Activated T-cell treated with anti-CD3 and anti-CD28 coated beads, Interleukin-2, amount 50 U/mL, for 48 hours (primary cell): Measurements from ENCODE around the gene CSDE1.

Source experiments
- DNase-seq, 2 experiments: peaks; one replicate each; pipeline ENCODE4 v3.0.0-alpha.2; 2020

Gene CSDE1

DNA sequence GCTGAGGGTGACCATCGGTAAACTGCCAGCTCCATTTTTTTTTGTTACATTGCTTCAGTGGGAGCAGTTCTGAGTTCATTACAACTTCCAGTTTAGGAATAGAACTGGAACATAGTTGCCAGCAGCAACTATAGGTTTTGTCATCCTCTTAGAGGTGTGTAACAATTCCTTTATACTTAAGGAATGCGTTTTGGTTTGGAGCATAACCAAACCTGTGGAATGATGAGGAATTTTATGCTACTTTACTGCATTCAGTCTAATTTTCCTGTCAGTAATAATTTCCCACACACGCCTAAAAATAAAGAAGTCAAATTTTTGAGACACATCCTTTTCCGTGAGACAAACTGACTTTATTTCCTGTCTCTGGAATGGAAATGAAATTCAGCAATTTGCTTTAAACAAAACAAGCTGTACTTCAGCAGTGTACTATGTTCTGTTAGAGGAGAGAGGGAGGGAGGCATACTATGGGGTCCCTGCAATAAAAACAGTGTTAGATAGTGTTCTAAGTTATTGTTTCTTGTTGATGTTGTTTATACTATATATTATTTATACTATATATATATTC, 57.7 kb downstream of the CSDE1 start:
- no peak for DNase-seq

DNA sequence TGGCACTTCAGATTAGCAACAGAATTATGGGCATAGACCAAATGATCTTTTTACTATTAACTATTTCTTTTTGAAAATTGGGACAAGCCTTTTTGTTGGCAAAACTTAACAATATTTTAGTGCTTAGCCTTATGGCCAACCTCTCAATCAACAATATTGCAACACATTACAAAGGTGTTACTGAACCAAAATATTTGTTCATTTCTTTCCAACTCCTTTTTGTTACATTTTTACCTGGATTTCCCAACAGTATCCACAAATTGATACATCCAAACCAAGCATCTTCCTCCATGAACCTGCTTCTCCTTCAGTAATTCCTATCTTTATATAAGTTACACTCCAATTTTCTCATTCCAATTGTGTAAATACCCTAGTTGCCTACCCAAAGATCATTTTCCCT, 61.0 kb downstream of the CSDE1 start:
- DNase-seq, result no peak

DNA sequence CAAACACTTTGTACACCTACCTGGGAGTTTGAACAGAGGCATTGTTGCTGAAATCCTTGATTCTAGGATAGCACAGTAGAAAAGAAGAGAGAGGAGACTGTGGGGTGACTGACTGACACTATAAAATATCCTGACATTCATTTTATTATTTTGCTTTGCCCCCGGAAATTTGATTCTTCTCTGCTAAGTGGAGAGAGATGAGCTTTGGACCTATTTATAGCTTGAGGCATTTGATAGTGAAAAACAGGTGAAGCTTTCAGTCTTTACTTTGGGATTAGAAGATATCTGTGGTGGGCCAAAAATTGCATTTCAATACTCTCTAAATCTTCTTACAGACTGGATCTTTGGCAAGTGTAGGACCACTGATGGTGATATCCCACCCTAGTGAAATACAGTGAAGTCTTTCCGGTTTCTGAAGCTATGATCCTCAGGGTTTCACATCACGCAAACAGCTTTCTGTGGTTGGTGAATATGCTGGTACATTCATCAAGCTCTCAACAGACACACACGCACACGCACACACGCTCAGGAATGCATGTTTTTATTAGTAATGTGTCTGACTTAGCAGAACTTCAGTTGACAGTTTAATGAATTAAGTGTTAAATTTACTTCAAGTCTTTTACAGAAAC, 62.2 kb downstream of the CSDE1 start, which contains the start of gene AMPD1:
AMPD1 (minus strand) TSS at position 117 of the 629 bp plus-strand sequence; CDS start at position 42, 75 bp downstream.
- DNase-seq, result no peak

DNA sequence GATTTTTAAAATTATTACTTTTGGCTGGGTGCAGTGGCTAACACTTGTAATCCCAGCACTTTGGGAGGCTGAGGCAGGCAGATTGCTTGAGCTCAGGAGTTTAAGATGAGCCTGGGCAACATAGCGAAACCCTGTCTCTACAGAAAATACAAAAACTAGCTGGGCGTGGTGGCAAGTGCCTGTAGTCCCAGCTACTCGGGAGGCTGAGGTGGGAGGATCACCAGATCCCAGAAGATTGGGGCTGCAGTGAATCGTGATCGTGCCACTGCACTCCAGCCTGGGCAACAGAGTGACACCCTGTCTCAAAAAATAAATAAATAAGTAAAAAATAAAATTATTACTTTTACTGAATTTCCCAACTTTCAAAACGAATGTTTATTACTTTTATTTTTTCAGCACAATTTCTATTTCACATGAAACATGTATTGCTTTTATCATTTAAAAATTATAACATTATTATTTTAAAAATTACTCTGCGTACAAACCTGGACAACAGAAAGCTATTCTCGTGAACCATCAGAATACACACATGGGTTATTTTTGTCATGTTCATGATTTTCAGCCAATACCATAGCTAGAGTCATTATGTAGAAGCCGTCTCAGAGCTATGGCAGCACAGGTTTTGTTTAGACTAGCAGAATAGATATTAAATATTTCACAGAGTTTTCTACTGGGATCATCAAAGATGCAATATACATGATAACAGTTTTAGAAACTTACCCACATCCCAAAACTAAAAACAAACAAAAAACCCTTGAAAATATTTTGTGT, 63.1 kb downstream of the CSDE1 start:
- DNase-seq, result no peak

DNA sequence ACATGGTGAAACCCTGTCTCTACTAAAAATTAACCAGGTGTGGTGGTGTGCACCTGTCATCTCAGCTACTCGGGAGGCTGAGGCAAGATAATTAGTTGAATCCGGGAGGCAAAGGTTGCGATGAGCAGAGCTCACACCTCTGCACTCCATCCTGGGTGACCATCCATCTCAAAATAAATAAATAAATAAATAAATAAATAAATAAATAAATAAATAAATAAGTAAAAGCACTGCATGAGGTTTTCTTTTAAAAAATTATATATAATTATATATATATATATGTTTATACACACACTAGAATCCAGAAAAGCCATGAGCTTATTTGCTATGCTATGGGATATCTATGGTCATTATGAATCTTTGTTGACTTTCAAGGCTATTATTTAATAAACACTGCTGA, 64.8 kb downstream of the CSDE1 start:
- DNase-seq, result no peak

DNA sequence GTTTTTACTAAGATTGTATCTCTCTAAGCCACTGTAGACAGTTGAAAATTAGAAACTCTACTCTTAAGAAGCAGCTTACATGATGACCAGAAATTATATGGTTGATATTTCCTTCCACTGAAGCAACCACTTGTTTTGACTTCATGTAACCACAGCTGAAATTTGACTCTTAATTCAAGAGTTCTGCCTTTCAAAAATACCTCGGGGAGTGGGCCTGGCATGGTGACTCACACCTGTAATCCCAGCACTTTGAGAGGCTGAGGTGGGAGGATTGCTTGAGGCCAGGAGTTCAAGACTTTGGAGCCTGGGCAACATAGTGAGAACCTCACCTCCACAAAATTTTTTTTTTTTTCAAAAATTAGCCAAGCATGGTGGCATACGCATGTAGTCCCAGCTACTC, 66.7 kb downstream of the CSDE1 start:
- DNase-seq, result no peak

DNA sequence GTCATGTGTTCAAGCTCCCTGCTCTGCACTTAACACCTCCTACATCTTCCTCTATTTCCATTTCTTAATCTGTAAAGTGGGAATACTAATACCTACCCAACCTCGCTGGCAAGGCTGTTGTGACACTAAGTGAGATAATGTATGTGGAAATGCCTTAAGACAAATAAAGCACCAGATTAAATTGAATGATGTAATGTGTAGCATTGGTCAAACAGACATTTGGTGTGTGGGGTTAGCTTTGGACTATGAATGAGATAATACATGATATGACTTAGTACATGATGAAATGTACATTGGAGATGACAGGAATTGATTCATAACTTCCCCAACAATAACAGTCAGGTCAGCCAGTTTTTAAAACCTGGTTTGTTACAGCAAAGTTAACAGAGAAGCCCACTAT, 67.6 kb downstream of the CSDE1 start:
- DNase-seq, result no peak

DNA sequence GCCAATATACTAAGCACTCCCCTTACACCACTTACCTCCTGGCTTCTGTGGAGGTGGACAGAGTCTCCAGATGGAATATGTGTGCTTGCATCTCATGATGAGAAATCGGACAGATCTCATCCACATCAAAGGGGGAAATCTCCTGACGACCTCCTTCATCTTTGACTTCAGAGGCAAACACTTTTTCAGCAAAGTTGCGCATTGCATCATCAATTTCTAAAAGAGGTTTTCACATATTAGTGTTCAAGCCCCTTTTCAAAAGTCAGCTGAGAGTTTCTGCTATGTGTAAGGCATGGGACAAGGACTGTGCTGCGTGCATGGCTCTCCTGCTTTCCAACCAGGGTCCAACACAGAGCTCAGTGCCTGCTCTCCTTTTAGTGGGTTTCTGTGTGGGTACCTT, 69.3 kb downstream of the CSDE1 start:
- no peak for DNase-seq

DNA sequence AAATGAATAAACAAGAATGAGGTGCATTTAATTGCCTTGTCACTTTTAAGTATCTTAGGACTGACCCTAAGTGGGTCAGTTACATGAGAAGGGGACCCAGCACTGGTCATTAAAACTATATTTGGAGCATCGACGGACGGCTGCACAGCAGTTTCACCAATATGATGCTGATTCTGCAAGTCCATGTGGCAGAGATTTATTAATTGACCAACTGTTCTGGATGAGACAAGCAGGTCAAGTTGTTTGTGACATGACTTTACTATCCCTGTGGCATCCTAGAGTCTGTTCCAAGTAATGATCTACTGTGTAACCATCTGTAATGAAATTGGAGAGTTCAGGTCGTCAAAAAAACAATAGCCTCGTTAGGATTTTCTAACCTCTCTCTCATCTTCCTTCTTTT, 71.9 kb downstream of the CSDE1 start:
- DNase-seq, result no peak

DNA sequence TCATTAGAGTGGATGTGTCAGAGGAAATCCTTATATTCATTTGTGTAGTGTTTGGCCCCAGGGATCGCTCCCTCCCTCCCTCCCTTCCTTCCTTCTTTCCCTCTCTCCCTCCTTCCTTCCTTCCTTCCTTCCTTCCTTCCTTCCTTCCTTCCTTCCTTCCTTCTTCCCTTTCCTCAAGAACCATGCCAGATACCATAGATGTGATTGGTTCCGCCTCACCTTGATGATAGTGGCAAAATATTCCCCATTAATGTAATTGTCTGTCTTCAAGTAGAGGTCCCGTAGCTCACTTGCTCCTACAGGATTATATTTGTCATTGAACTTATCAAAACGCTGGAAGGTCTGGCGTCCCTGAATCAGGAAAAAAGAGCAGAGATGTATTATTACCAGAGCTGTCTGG, 80.1 kb downstream of the CSDE1 start:
- no peak for DNase-seq

DNA sequence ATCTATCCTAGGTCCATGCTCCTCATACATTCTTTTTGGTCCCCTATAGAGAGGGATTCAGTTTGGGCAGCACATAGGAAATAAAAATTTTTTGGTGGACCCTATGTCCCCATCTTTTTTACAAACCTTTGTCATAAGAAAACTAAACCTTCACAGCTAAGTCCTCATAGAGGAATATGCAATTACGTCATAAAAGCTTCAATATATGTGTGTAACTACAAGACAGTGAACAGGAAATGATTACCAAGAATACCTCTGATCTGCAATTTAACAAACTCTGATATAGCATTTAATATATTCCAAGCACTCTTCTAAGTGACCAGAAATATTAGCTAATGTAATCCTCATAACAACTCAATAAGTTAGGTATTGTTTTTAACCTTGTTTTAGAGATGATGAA, 81.7 kb downstream of the CSDE1 start:
- DNase-seq, result no peak

DNA sequence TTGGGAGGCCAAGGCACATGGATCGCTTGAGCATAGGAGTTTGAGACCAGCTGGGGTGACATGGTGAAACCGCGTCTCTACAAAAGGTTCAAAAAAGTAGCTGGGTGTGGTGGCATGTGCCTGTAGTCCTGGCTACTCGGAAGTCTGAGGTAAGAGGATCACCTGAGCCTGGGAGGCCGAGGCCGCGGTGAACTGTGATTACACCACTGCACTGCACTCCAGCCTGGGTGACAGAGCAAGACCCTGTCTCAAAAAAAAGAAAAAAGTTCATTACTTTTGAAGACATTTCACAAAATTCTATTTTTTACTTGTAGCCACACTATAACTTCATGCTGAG, 85.9 kb downstream of the CSDE1 start:
- no peak for DNase-seq

DNA sequence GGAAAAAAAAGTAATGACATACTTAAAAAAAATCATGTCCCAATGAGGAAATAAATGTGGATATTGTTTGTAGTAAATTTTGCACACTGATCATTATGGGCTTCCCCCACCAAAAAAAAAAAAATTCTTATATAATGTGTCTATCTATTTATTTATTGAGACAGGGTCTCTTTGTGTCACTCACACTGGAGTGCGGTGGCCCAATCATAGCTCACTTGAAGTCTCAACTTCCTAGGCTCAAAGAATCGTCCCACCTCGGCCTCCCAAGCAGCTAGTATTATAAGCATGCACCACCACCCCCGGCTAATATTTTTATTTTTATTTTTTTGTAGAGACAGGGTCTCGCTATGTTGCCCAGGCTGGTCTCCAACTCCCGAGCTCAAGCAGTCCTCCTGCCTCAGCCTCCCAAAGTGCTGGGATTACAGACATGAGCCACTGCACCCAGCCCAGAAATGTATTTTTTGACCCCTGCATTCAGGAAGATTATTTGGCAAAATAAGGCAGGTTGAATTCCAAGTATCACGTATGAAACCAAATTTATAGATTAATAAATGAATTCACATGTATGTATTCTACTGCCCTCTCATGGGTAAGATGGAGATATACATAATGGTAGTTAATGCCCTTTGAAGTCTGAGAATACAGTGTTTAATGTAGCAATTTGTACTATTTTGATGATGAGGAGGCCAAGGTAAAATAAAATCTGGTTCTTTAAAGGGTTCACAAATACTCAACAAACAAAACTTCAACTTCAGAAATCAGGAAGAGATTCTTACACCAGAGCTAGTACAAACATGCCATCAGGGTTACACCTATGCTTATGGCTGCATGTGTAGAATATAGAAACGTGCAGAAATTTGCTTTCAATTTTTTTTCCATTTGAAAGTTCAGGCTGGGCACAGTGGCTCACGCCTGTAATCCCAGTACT, 86.5 kb downstream of the CSDE1 start:
- DNase-seq, result no peak

DNA sequence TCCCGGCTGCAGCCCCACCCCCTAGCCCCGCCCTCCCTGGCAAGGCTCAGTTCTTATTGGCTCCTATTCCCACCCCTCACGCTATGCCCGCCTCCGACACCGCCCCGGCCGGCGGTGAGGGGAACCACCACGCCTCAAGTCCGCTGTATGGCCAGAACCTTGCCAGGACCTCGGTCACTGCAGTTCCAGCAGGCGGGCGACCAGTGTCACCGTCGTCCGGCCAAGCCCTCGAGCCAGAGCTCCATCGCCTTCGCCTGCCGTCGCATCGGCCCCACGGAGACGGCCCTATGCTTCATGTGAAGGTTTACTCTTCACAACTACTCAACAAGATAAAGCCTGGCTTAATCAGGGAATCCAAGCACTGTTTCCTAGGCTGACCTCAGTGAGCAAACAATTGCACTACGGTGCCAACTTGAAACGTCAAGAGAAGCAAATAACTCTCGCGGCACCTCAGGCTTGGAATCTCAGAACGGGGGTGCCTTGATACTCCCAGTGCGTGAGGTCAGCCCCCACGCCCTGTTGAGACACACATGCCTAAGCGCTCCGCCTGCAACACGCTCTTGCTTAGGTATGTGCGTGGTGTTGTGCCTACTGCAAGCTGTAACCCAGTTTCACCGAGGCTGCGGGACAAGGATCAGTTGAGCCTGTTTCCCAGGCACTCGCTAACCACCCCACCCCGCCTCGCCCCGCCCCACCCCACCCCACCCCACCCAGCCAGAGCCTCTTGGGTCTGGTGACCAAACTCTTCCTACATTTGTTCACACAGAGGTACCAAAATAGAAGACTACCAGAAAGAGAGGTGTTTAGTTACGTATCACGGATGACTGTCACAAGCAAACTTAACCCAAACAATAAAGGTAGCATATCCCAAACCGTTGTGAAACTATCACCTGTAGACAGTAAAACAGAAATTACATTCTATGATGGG, 87.4 kb downstream of the CSDE1 start:
- DNase-seq, result peak; percentile 91

DNA sequence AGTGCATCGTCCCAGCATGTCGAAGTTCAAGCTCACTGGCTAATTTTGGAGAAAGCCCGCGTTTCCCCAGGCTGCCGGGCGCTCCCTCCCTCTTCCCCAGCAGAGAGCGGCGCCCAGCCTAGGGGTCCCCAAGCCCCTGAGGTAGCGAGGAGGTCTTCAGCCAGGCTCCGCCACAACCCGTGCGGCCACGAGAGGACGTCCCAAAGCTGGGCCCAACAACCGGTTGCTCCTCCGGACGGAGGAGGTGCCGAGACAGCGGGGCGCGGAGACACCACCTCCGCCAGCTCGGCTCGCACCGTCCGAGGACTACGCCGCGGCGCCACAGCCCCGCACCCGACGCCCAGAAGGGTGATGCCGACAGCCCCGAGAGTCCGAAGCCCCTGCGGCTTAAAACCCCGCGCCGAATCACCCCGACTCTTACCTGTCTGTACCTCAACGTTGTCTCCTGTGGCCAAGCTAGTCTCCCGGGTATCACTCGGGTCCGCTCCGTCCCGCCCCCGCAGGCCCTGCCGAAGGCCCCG, 88.2 kb downstream of the CSDE1 start, which contains the start of gene DENND2C:
DENND2C (minus strand) TSS at position 488 of the 521 bp plus-strand sequence. CDS start 44,065 bp downstream, outside the sequence.
- no peak for DNase-seq

DNA sequence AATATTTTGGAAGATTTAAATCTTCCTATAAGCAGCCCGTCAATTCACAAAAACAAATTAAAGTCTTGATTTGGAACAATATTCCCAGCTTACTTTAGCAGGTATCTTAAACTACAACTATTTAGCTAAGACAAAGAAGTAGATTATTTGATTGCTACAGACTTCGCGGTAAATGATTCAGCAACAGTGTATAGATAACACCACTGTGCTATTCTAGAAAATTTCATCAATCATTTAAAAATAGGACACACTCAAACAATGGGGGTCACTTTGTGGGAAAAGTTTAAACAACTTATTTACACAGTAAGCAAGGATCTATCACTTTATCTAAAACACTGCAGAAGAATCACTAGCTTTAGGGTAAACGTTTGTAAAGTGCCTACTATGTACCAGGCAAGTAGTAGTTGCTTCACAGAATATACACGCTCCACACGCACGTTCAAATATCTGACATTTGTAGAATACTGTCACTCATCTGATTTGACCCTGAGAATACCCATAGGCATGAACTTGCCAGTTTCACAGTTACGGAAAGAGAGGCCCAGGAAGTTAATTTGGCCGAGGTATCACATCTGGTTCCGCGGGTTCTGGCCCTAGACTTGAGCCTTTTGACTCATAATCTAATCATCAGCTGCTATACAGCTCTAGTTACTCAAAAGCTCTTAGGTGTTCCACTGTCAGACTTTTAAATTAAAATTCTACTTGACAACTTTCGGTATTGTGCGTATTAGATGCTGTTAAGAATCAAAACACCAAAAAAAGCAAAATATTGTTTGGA, 88.8 kb downstream of the CSDE1 start:
- peak; percentile 21 for DNase-seq

DNA sequence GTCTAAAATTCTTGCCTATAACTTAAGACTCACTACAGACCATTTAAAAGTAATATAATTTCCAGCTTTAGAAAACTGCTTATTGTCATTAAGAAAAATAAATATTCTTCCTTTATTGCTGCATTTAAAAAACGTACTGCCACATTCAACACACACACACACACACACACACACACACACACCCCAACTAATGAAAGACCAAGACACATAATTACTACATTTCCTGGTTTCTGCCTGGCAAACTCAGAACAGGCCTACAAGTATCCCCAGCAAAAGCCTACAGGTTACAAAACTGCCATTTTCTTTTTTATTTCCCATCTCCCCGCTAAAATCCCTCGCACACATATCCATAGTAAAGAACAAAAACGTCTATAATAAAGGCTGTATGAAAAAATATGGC, 89.4 kb downstream of the CSDE1 start:
- no peak for DNase-seq

DNA sequence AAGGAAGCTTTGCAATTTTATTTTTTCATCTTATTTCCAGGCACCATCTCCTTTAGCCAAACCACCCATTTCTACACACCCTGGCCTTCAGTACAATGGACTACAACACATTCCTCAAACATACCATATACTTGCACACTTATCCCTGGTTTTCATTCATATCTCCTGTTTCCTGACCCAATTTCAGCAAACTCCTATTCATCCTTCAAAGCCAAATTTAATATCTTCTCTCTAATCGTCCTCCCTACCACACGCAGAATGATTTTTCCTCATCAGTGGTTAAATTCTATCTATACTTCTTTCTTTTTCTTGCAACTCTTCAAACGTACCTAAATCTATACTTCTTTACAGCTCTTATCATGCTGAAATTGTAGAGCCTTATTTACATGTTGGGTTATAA, 90.8 kb downstream of the CSDE1 start:
- no peak for DNase-seq
